PC-9 (cell line): Measurements from ENCODE around the gene TAC3. TPM values are rescaled to one million over a fixed set of nuclear protein-coding genes. Genes with fewer than 3 reads are reported as not detected.

Source experiments
- BruUV-seq: library from RNA; stranded (reverse); fragments of 400-500 nt; replicated peaks from 2 replicates; lab custom pipeline; 2021; lab: Mats Ljungman, UMichigan
- CTCF ChIA-PET: fragments of 300-600 bp; sonication (Branson Sonifier 250); formaldehyde crosslinking; loops from one replicate; lab custom pipeline; 2022; ENCODE audit warnings: antibody characterized with exemption; lab: Charles Lee
- POLR2A ChIA-PET: fragments of 300-600 bp; sonication (Branson Sonifier 250); formaldehyde crosslinking; loops from one replicate; lab custom pipeline; 2022; ENCODE audit warnings: antibody characterized with exemption; ENCODE audit not compliant: unreplicated experiment; lab: Charles Lee
- DNase-seq, 2 experiments: peaks; one replicate each; pipeline versions ENCODE4 v3.0.0 to v3.0.0-alpha.2; 2015 to 2022; ENCODE audit warnings: mixed read lengths in 1 of 2
- H2AFZ ChIP-seq: fragments of 200-600 bp; sonication (generic); 2 replicates; pipeline ENCODE4 v1.8.1; 2017; ENCODE audit warnings: antibody characterized with exemption
- H3F3A ChIP-seq: fragments of 200-600 bp; sonication (generic); 2 replicates; pipeline ENCODE4 v1.8.1; 2017; ENCODE audit warnings: antibody characterized with exemption, mild to moderate bottlenecking, low read depth; ENCODE audit not compliant: insufficient read depth
- H3K27ac ChIP-seq: fragments of 200-600 bp; sonication (generic); 2 replicates; pipeline ENCODE4 v1.6.1; 2016; ENCODE audit warnings: mixed run types
- H3K27me3 ChIP-seq: fragments of 200-600 bp; sonication (generic); 2 replicates; pipeline ENCODE4 v1.6.1; 2016; ENCODE audit warnings: low read depth, mixed run types; ENCODE audit not compliant: insufficient read depth
- H3K36me3 ChIP-seq: fragments of 200-600 bp; sonication (generic); 2 replicates; pipeline ENCODE4 v1.6.1; 2016; ENCODE audit warnings: low read depth, mixed run types
- H3K4me1 ChIP-seq: fragments of 200-600 bp; sonication (generic); replicated peaks from 2 replicates; pipeline ENCODE4 v1.6.1; 2016; ENCODE audit warnings: mixed run types; ENCODE audit not compliant: insufficient read depth
- H3K4me2 ChIP-seq: fragments of 200-600 bp; sonication (generic); 2 replicates; pipeline ENCODE4 v1.6.1; 2017; ENCODE audit warnings: mixed run types
- H3K4me3 ChIP-seq: fragments of 200-600 bp; sonication (generic); 2 replicates; pipeline ENCODE4 v1.6.1; 2016; ENCODE audit warnings: mixed run types
- H3K79me2 ChIP-seq: fragments of 200-600 bp; sonication (generic); 2 replicates; pipeline ENCODE4 v1.6.1; 2017; ENCODE audit warnings: low read depth, mixed run types
- H3K9me2 ChIP-seq: fragments of 200-600 bp; sonication (generic); 2 replicates; pipeline ENCODE4 v1.8.1; 2017; ENCODE audit warnings: mild to moderate bottlenecking; ENCODE audit not compliant: insufficient read depth
- H3K9me3 ChIP-seq: fragments of 200-600 bp; sonication (generic); 2 replicates; pipeline ENCODE4 v1.8.1; 2016; ENCODE audit warnings: low read depth; ENCODE audit not compliant: insufficient read depth
- H4K20me1 ChIP-seq: fragments of 200-600 bp; sonication (generic); 2 replicates; pipeline ENCODE4 v1.8.1; 2017; ENCODE audit not compliant: insufficient read depth
- EZH2 ChIP-seq: fragments of 200-600 bp; sonication (generic); IDR thresholded peaks from 2 replicates; pipeline ENCODE4 v1.8.0; 2017; ENCODE audit warnings: antibody characterized with exemption, low read depth
- intact Hi-C: fragments of 100-400 bp; cut with micrococcal nuclease; formaldehyde crosslinking; loops from one replicate; pipeline ENCODE4 v1.10.0; 2022; ENCODE audit not compliant: unreplicated experiment
- total RNA-seq: library from RNA; stranded (reverse); gene quantifications from 2 replicates; pipeline ENCODE4 v1.2.3, GENCODE V29; 2021
- TF ChIP-seq, protein P1 (sequence below): fragments of 200-600 bp; sonication (generic); conservative IDR thresholded peaks from 2 replicates; pipeline ENCODE4 v1.6.1; 2017; ENCODE audit warnings: mixed run types, antibody characterized with exemption, mild to moderate bottlenecking, moderate library complexity

Gene TAC3
- total RNA-seq, 1 experiment from 2014 or later = not detected

DNA sequence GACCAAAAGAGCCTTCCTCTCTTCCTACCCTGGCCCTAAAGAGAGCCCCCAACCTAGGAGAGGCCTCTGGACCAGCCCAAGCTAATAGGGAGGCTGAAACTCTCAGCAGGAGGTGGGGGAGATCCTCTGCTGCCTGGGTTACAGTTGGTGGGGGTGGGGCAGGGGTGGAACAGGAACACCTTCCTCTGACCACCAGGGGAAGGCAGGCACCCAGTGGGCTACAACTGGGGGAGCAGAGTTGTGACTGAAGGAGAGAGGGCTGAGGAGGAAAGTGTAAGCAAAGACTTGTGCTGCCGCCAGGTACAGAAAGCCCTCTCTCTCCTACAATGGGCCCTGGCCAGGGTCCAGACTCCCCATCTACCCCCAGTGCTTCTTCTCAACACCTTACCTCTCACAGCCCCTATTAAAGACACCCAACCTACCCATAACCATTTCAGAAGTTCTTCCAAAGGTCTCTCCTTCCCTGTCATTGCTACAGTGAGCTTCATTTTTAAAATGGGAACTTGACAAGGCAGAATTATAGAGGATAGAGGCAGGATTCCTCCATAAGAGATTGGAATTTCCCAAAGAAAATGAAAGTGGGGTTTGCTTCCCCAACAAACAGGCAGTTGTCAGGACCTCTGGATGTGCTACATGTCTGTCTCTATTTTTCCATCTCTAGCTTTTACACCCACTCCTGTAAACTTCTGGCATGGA lies 32.2 kb upstream of the TAC3 start:
- Histone ChIP-seq H3K9me2 (no peaks in the 10 kb centered on the region), H2AFZ (no peak overlapping the region), H3F3A (no peaks in the 10 kb centered on the region), H3K4me3 (no peak overlapping the region), H3K79me2 (no peaks in the 10 kb centered on the region), H3K9me3 (no peaks in the 10 kb centered on the region), H3K4me2 (no peak overlapping the region), H3K36me3 (no peaks in the 10 kb centered on the region), H3K27ac (no peak overlapping the region), H3K4me1 (no peaks in the 10 kb centered on the region), H3K27me3 (peaks cover 54% of the 10 kb centered on the region; the same call in 1 of the 2 replicates), H4K20me1 (no peaks in the 10 kb centered on the region)
- intact Hi-C loops = no loop called here
- no peak for TF ChIP-seq EZH2
- TF ChIP-seq, protein P1, sequence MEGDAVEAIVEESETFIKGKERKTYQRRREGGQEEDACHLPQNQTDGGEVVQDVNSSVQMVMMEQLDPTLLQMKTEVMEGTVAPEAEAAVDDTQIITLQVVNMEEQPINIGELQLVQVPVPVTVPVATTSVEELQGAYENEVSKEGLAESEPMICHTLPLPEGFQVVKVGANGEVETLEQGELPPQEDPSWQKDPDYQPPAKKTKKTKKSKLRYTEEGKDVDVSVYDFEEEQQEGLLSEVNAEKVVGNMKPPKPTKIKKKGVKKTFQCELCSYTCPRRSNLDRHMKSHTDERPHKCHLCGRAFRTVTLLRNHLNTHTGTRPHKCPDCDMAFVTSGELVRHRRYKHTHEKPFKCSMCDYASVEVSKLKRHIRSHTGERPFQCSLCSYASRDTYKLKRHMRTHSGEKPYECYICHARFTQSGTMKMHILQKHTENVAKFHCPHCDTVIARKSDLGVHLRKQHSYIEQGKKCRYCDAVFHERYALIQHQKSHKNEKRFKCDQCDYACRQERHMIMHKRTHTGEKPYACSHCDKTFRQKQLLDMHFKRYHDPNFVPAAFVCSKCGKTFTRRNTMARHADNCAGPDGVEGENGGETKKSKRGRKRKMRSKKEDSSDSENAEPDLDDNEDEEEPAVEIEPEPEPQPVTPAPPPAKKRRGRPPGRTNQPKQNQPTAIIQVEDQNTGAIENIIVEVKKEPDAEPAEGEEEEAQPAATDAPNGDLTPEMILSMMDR = no peak
- CTCF ChIA-PET = no interaction called here
- POLR2A ChIA-PET = no interaction called here
- DNase-seq = no peak
- BruUV-seq = no TSS peak

DNA sequence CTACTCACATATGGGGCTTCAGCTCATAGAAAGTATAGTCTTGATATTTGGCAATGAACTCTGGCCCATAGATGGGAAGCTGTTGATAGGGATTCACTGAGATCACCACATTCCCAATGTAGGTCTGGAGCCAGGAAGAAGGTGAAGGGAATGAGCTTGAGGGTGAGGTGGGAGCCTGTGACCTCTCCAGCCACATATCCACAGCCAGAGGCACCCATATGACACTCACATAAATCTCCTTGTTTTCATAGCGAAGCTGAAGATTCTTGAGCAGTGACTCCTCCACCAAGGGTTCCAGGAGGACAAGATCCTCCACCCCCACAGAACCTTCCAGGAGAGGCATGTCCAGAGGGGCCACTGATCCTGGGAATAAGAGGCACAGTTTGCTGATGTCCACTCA lies 31.7 kb upstream of the TAC3 start:
- BruUV-seq = no TSS peak
- Histone ChIP-seq H3F3A (no peaks in the 10 kb centered on the region), H3K27ac (no peak overlapping the region), H3K4me1 (no peaks in the 10 kb centered on the region), H3K79me2 (no peaks in the 10 kb centered on the region), H4K20me1 (no peaks in the 10 kb centered on the region), H3K4me3 (no peak overlapping the region), H3K36me3 (no peaks in the 10 kb centered on the region), H3K9me2 (no peaks in the 10 kb centered on the region), H2AFZ (no peak overlapping the region), H3K9me3 (no peaks in the 10 kb centered on the region), H3K4me2 (no peak overlapping the region), H3K27me3 (peaks cover 60% of the 10 kb centered on the region; the same call in 1 of the 2 replicates)
- no peak for DNase-seq
- intact Hi-C loops = no loop called here
- TF ChIP-seq, protein P1 = no peak
- CTCF ChIA-PET = no interaction called here
- POLR2A ChIA-PET = no interaction called here

DNA sequence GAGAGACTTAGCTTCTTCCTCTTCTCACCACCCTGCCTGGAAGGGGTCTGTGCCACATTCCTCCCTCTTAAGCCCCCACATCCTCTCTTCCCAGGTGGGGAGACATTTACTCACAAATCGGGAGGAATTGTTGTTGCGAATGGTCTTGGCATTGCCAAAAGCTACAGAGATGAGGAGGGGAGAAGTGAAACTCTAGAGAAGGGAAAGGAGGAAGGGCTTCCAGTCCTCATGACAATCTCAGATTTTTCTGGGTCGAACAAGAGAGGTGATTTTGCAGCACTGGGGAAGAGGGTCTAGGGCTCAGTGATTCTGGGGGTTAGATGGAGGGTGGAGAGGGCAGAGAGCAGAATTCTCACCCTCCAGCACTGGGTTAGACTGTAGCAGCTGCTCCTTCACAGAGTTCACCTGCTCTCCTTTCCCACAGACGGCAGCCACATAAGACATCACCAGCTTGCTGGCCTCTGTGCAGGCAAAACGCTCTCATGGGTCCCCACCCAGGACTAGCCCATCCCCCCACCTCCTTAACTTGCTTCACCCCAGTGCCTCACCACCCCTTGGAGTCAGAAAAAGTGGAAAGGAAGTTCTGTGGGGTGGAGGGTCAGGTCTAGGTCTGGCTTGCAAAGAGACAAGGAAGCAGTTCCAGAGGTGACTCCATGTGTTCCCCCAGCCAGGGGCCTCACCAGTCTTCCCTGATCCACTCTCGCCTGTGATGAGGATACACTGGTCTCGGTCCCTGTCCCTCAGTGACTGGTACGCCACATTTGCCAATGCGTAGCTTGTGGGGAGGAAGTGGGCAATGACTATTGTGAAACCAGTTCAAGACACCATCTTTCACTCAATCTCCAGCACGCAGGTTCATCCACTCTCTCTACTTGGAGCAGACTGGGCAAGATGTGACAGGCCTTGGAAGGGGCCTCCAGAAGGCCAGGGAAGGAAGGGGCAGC lies 30.9 kb upstream of the TAC3 start:
- Histone ChIP-seq H3K9me2 (no peaks in the 10 kb centered on the region), H3K79me2 (no peaks in the 10 kb centered on the region), H3K4me3 (no peak overlapping the region), H3K4me1 (no peaks in the 10 kb centered on the region), H3K4me2 (no peak overlapping the region), H4K20me1 (no peaks in the 10 kb centered on the region), H3K27ac (no peak overlapping the region), H3K36me3 (no peaks in the 10 kb centered on the region), H3F3A (no peaks in the 10 kb centered on the region), H3K27me3 (peaks cover 65% of the 10 kb centered on the region; the same call in 1 of the 2 replicates), H2AFZ (no peak overlapping the region), H3K9me3 (no peaks in the 10 kb centered on the region)
- BruUV-seq = no TSS peak
- POLR2A ChIA-PET = no interaction called here
- intact Hi-C loops = no loop called here
- CTCF ChIA-PET = no interaction called here
- no peak for DNase-seq
- no peak for TF ChIP-seq EZH2
- TF ChIP-seq, protein P1 = no peak
